Muscle of arm (tissue), 14 donors: ENCODE measurements around the gene SEMA6C. TPM values are rescaled to one million over a fixed set of nuclear protein-coding genes. Genes with fewer than 3 reads are reported as not detected.
A peak's percentile ranks its signal among the peaks of the same experiment; 100 is the strongest.
"Not testable (repeated sequence)": the region's sequence is repeated elsewhere in the genome, so short reads cannot be mapped to it uniquely, and the experiment has no call there.

Source experiments
- DNase-seq: peaks from one replicate; pipeline ENCODE4 v3.0.0-alpha.2; 2013
- long read RNA-seq, 11 donors: transcript quantifications; one replicate each; lab custom pipeline, GENCODE V29; 2026
- polyA plus RNA-seq, 12 donors: library from polyadenylated mRNA; unstranded; fragments of 120-200 nt; gene quantifications; one replicate each; pipeline ENCODE4 v1.2.1, GENCODE V29; 2013; ENCODE audit not compliant: insufficient read length in 12 of 12

SEMA6C gene
- 100 to 1,000 TPM in 3 of 12 donors, 10 to 100 TPM in 8, not detected in 1; 46.0 to 132 (median 78.0) TPM for polyA plus RNA-seq
- long read RNA-seq, donor 1 = 0 reads
- long read RNA-seq, donor 2, partial matches to known transcripts = 0 of 2 reads
- long read RNA-seq, donor 2, other reads (novel, unspliced or antisense) = 0 of 2 reads
- long read RNA-seq, donor 3, partial matches to known transcripts = 0 of 2 reads
- long read RNA-seq, donor 3, other reads (novel, unspliced or antisense) = 0 of 2 reads
- long read RNA-seq, donor 4 = 0 reads
- long read RNA-seq, donor 5, partial matches to known transcripts = 17 of 21 reads
- long read RNA-seq, donor 5, other reads (novel, unspliced or antisense) = 0 of 21 reads
- long read RNA-seq, donor 6, partial matches to known transcripts = 0 of 1 reads
- long read RNA-seq, donor 6, other reads (novel, unspliced or antisense) = 0 of 1 reads
- long read RNA-seq, donor 7, partial matches to known transcripts = 0 of 1 reads
- long read RNA-seq, donor 7, other reads (novel, unspliced or antisense) = 0 of 1 reads
- long read RNA-seq, donor 8, partial matches to known transcripts = 0 of 4 reads
- long read RNA-seq, donor 8, other reads (novel, unspliced or antisense) = 0 of 4 reads
- long read RNA-seq, donor 9, partial matches to known transcripts = 0 of 1 reads
- long read RNA-seq, donor 9, other reads (novel, unspliced or antisense) = 0 of 1 reads
- long read RNA-seq, donor 10, partial matches to known transcripts = 0 of 4 reads
- long read RNA-seq, donor 10, other reads (novel, unspliced or antisense) = 0 of 4 reads
- long read RNA-seq, donor 11 = 0 reads

- peak; percentile 95 for DNase-seq
These were observed at the start of gene SEMA6C for GRCh38 chr1:151146412-151147131. SEMA6C (minus strand) TSS chr1:151146631; CDS start chr1:151142621, 4,010 bp downstream.

- DNase-seq = not testable (repeated sequence)
These were observed 48.6 kb upstream of the SEMA6C start for GRCh38 chr1:151194894-151195594.

GRCh38 chr1:151193856-151194255 is 47.4 kb upstream of the SEMA6C start:
- no peak for DNase-seq

GRCh38 chr1:151193304-151193703 is 46.9 kb upstream of the SEMA6C start:
- no peak for DNase-seq

- no peak for DNase-seq
These were observed 45.6 kb upstream of the SEMA6C start for GRCh38 chr1:151192047-151192446.

GRCh38 chr1:151189637-151190445 is 43.4 kb upstream of the SEMA6C start, which contains the start of gene VPS72:
VPS72 (minus strand) TSS chr1:151190197; CDS start chr1:151190121, 76 bp downstream.
- DNase-seq = peak; percentile 88

GRCh38 chr1:151188667-151189066 is 42.2 kb upstream of the SEMA6C start:
- DNase-seq = not testable (repeated sequence)

GRCh38 chr1:151187205-151187604 is 40.8 kb upstream of the SEMA6C start:
- no peak for DNase-seq

GRCh38 chr1:151184211-151184610 is 37.8 kb upstream of the SEMA6C start:
- DNase-seq = no peak

GRCh38 chr1:151176514-151177045 is 30.1 kb upstream of the SEMA6C start:
- no peak for DNase-seq

- no peak for DNase-seq
These were observed 29.4 kb upstream of the SEMA6C start, which contains the start of gene TMOD4 for GRCh38 chr1:151175863-151176262. TMOD4 (minus strand) TSS chr1:151175981; CDS start chr1:151174875, 1,106 bp downstream.

- DNase-seq = peak; percentile 57
These were observed 28.8 kb upstream of the SEMA6C start for GRCh38 chr1:151175041-151175741.

GRCh38 chr1:151171190-151171589 is 24.8 kb upstream of the SEMA6C start:
- no peak for DNase-seq

GRCh38 chr1:151167116-151167515 is 20.7 kb upstream of the SEMA6C start:
- no peak for DNase-seq

- no peak for DNase-seq
These were observed 20.1 kb upstream of the SEMA6C start for GRCh38 chr1:151166505-151166956.

- peak; percentile 99 for DNase-seq
These were observed 19.5 kb upstream of the SEMA6C start, which contains the start of the genes LYSMD1 and SCNM1 for GRCh38 chr1:151165738-151166504. LYSMD1 (minus strand) TSS chr1:151165902; CDS start chr1:151165258, 644 bp downstream. SCNM1 (plus strand) TSS chr1:151166144; CDS start chr1:151166153, 9 bp downstream.

GRCh38 chr1:151165281-151165737 is 18.9 kb upstream of the SEMA6C start:
- peak; percentile 67 for DNase-seq

- no peak for DNase-seq
These were observed 18.4 kb upstream of the SEMA6C start for GRCh38 chr1:151164732-151165280.
